Activated CD4-positive, alpha-beta memory T cell treated with anti-CD3 and anti-CD28 coated beads for 36 hours (primary cell): ENCODE results near the gene C2CD2. TPM values are rescaled to one million over a fixed set of nuclear protein-coding genes. Genes with fewer than 3 reads are reported as not detected.

Source experiments
- CTCF ChIA-PET: fragments of 350-600 bp; sonication (Branson Sonifier 250); formaldehyde crosslinking; loops from one replicate; lab custom pipeline; 2021; ENCODE audit warnings: antibody characterized with exemption, inconsistent platforms; lab: Charles Lee
- POLR2A ChIA-PET: fragments of 350-600 bp; sonication (Branson Sonifier 250); formaldehyde crosslinking; loops from one replicate; lab custom pipeline; 2021; ENCODE audit warnings: antibody characterized with exemption; lab: Charles Lee
- DNase-seq: peaks from one replicate; pipeline ENCODE4 v3.0.0-alpha.2; 2020
- H3K27ac Mint-ChIP-seq: one replicate; pipeline ENCODE4 v1.8.0; 2021; ENCODE audit warnings: mixed read lengths
- H3K27me3 Mint-ChIP-seq: one replicate; pipeline ENCODE4 v1.8.0; 2021; ENCODE audit warnings: mixed read lengths
- H3K36me3 Mint-ChIP-seq: one replicate; pipeline ENCODE4 v1.8.0; 2021; ENCODE audit warnings: mixed read lengths
- H3K4me1 Mint-ChIP-seq: one replicate; pipeline ENCODE4 v1.8.0; 2021; ENCODE audit warnings: low read depth, mixed read lengths
- H3K4me3 Mint-ChIP-seq: one replicate; pipeline ENCODE4 v1.8.0; 2021; ENCODE audit warnings: mild to moderate bottlenecking, mixed read lengths
- H3K9me3 Mint-ChIP-seq: one replicate; pipeline ENCODE4 v1.8.0; 2021; ENCODE audit warnings: mixed read lengths
- intact Hi-C: fragments of 100-400 bp; cut with micrococcal nuclease; formaldehyde crosslinking; loops from one replicate; pipeline ENCODE4 v1.15.1; 2023
- total RNA-seq, 2 experiments: library from RNA; stranded (reverse); gene quantifications; one replicate each; pipeline ENCODE4 v1.2.3, GENCODE V29; 2021

Gene C2CD2
- total RNA-seq, 2 experiments from 2014 or later = 3.8 to 7.5 TPM

- Mint-ChIP-seq H3K9me3 (no peaks in the 10 kb centered on the region), H3K27me3 (no peaks in the 10 kb centered on the region), H3K4me1 (no peaks in the 10 kb centered on the region), H3K36me3 (peaks cover 27% of the 10 kb centered on the region), H3K4me3 (no peak overlapping the region), H3K27ac (no peak overlapping the region)
- no peak for DNase-seq
- POLR2A ChIA-PET = no interaction called here
- CTCF ChIA-PET = interaction anchor here (1.0 to 1.5 kb wide), 2 partner anchors 36 to 264 kb away, joined by 3 read pairs; no protein-coding TSS in a partner anchor
- intact Hi-C loops = no loop called here
These were observed 101.5 kb downstream of the C2CD2 start for GRCh38 chr21:41852151-41852928.

DNA sequence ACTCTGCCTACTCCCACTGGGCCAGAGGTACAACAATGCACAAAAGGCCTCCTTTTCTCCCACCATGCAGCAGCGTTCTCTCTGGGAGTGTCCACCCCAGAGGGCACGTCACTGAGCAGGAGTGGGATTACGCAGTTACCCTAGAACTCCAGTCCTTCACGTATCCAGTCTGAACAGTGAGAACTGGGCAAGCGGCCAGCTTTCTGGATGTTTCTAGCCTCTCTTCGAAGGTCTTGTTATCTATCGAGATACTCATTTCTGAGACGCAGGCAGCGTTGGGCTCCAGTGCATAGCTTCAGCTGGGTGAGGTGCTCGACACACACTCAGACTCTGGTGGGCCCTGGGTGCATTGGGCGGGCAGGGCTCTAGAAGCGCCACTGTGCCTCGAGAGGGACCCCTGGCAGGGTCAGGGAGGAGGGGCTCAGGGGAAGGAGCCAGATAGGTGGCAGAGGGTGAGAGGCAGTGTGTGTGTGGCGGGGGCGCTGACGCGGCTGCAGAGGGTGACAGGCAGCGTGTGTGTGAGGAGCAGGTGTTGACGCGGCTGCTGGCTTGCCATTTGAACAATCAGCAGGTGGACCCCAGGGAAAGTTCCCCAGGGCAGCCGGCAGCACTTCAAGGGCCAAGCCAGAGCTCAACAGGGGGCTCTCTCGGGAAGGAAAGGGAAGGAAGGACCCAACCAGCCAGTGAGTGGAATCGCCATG lies 102.6 kb downstream of the C2CD2 start:
- intact Hi-C loops = no loop called here
- Mint-ChIP-seq H3K36me3 (peaks cover 19% of the 10 kb centered on the region), H3K9me3 (no peaks in the 10 kb centered on the region), H3K27ac (no peak overlapping the region), H3K4me3 (no peak overlapping the region), H3K4me1 (no peaks in the 10 kb centered on the region), H3K27me3 (no peaks in the 10 kb centered on the region)
- ChIA-PET POLR2A (no interaction called here), CTCF (interaction anchor here (1.0 to 1.5 kb wide), 2 partner anchors 35 to 265 kb away, joined by 3 read pairs; no protein-coding TSS in a partner anchor)
- no peak for DNase-seq

DNA sequence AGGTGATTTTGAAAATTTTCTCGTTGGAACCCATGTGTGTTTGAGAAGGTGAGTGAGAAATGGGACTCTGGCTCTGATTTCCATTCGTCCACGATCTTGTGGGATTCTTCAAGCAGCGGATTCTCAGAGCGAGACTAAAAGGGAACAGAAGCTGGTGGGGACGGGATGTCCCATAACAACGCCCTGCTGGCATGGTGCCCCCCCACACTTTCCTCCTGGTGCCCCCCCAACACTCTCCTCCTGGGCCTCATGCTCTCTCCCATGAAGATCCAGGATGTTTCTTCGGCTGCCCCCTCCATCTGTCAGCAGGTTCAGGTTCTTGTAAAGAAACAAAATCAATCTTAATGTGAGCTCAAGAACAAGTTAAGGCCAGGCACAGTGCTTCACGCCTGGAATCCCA lies 103.7 kb downstream of the C2CD2 start:
- H3K4me3 Mint-ChIP-seq = no peak overlapping the region
- no peaks in the 10 kb centered on the region for H3K9me3 Mint-ChIP-seq
- CTCF ChIA-PET = no interaction called here
- DNase-seq = no peak
- intact Hi-C loops = no loop called here
- no peaks in the 10 kb centered on the region for H3K27me3 Mint-ChIP-seq
- H3K4me1 Mint-ChIP-seq = no peaks in the 10 kb centered on the region
- no peak overlapping the region for H3K27ac Mint-ChIP-seq
- peaks cover 22% of the 10 kb centered on the region for H3K36me3 Mint-ChIP-seq
- POLR2A ChIA-PET = no interaction called here

GRCh38 chr21:41848958-41849580 lies 104.7 kb downstream of the C2CD2 start:
- no peak overlapping the region for H3K27ac Mint-ChIP-seq
- intact Hi-C loops = no loop called here
- H3K36me3 Mint-ChIP-seq = peaks cover 18% of the 10 kb centered on the region
- H3K4me1 Mint-ChIP-seq = no peaks in the 10 kb centered on the region
- CTCF ChIA-PET = no interaction called here
- no peaks in the 10 kb centered on the region for H3K27me3 Mint-ChIP-seq
- no peak overlapping the region for H3K4me3 Mint-ChIP-seq
- no peaks in the 10 kb centered on the region for H3K9me3 Mint-ChIP-seq
- POLR2A ChIA-PET = no interaction called here
- DNase-seq = no peak

DNA sequence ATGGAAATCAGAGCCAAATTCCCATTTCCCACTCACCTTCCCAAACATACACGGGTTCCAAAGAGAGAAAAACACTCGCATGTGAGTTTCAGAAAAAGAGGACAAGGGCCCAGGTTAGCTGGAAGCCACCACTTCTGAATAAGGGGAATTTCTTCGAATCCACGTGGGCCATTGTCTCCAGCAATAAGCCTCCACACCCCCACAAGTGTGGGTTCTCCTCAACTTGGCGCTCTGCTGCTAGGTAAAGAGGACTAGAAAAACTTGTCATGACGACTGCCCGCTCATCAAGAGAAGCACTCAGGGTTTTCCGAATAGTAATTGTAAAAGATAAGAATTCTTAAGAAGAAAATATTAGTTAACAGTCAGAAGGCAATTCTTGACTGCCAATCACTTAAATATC lies 105.3 kb downstream of the C2CD2 start:
- Mint-ChIP-seq H3K27ac (no peak overlapping the region), H3K27me3 (no peaks in the 10 kb centered on the region), H3K36me3 (peaks cover 18% of the 10 kb centered on the region), H3K4me1 (no peaks in the 10 kb centered on the region), H3K9me3 (no peaks in the 10 kb centered on the region), H3K4me3 (no peak overlapping the region)
- no peak for DNase-seq
- CTCF ChIA-PET = no interaction called here
- POLR2A ChIA-PET = no interaction called here
- intact Hi-C loops = no loop called here

- CTCF ChIA-PET = interaction anchor here (1.0 to 1.4 kb wide), 2 partner anchors 30 to 261 kb away, joined by 3 read pairs; no protein-coding TSS in a partner anchor
- intact Hi-C loops = no loop called here
These were observed 106.6 kb downstream of the C2CD2 start for GRCh38 chr21:41847066-41847804.

GRCh38 chr21:41846536-41846935 lies 107.3 kb downstream of the C2CD2 start:
- no peaks in the 10 kb centered on the region for H3K4me1 Mint-ChIP-seq
- DNase-seq = no peak
- H3K27me3 Mint-ChIP-seq = no peaks in the 10 kb centered on the region
- no peaks in the 10 kb centered on the region for H3K9me3 Mint-ChIP-seq
- no peak overlapping the region for H3K4me3 Mint-ChIP-seq
- intact Hi-C loops = no loop called here
- ChIA-PET POLR2A (no interaction called here), CTCF (interaction anchor here (1.0 to 1.4 kb wide), 2 partner anchors 29 to 262 kb away, joined by 3 read pairs; no protein-coding TSS in a partner anchor)
- H3K36me3 Mint-ChIP-seq = peaks cover 24% of the 10 kb centered on the region
- H3K27ac Mint-ChIP-seq = no peak overlapping the region

More at GRCh38 chr21:41847066-41847804, 106.6 kb downstream of the C2CD2 start:
- Mint-ChIP-seq H3K4me1 (no peaks in the 10 kb centered on the region), H3K4me3 (no peak overlapping the region), H3K27me3 (no peaks in the 10 kb centered on the region), H3K36me3 (peaks cover 20% of the 10 kb centered on the region), H3K27ac (no peak overlapping the region), H3K9me3 (no peaks in the 10 kb centered on the region)
- POLR2A ChIA-PET = no interaction called here
- DNase-seq = no peak

- peaks cover 29% of the 10 kb centered on the region for H3K36me3 Mint-ChIP-seq
- POLR2A ChIA-PET = no interaction called here
- intact Hi-C loops = no loop called here
- no peak overlapping the region for H3K27ac Mint-ChIP-seq
- no peaks in the 10 kb centered on the region for H3K4me1 Mint-ChIP-seq
- H3K27me3 Mint-ChIP-seq = no peaks in the 10 kb centered on the region
- peaks cover 5% of the 10 kb centered on the region for H3K9me3 Mint-ChIP-seq
- no peak for DNase-seq
- no peak overlapping the region for H3K4me3 Mint-ChIP-seq
- CTCF ChIA-PET = interaction anchor here (1.4 kb wide), 1 partner anchor 262 kb away, joined by 3 read pairs; no protein-coding TSS in a partner anchor
These were observed 107.8 kb downstream of the C2CD2 start for GRCh38 chr21:41846033-41846317.

DNA sequence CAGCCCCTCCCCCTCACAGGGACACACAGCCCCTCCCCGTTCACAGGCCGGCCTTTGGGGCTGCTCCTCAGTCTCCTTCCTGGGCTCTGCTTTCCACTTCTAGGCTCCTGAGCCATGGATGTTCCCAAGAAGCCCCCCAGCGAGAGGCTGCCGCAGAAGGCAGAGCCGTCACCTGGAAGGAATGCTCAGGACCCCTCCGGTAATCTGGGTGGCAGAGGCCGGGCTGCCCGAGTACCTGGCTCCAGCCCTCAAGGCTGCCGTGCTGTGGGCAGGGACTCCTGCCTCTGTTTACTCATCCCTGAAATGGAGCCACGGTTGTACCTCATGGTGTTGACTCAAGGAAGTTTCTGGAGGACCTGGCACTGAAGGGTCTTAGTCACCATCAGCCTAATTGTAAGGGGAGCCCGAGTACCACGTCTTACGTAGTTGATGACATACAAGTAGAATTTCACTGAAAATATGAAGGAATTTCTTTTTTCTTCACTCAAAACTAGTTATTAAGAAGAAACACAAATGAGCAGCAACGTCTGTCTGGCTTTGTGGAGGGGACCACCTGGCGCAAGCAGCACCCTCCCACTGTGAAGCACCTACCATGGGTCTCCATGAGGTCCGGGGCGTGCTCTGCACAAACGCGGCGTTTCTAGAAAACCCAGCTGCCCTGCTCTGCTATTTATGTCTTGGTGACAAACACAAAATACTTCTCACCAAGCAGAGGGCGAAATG lies 108.3 kb downstream of the C2CD2 start:
- peaks cover 8% of the 10 kb centered on the region for H3K9me3 Mint-ChIP-seq
- intact Hi-C loops = no loop called here
- H3K27me3 Mint-ChIP-seq = no peaks in the 10 kb centered on the region
- H3K27ac Mint-ChIP-seq = no peak overlapping the region
- no peaks in the 10 kb centered on the region for H3K4me1 Mint-ChIP-seq
- H3K4me3 Mint-ChIP-seq = no peak overlapping the region
- ChIA-PET POLR2A (no interaction called here), CTCF (interaction anchor here (1.4 kb wide), 1 partner anchor 263 kb away, joined by 3 read pairs; no protein-coding TSS in a partner anchor)
- H3K36me3 Mint-ChIP-seq = peaks cover 33% of the 10 kb centered on the region
- DNase-seq = no peak

GRCh38 chr21:41843584-41843983 lies 110.2 kb downstream of the C2CD2 start:
- H3K36me3 Mint-ChIP-seq = peaks cover 36% of the 10 kb centered on the region
- H3K9me3 Mint-ChIP-seq = peaks cover 8% of the 10 kb centered on the region
- H3K4me1 Mint-ChIP-seq = no peaks in the 10 kb centered on the region
- no peak overlapping the region for H3K4me3 Mint-ChIP-seq
- no peak overlapping the region for H3K27ac Mint-ChIP-seq
- POLR2A ChIA-PET = no interaction called here
- H3K27me3 Mint-ChIP-seq = no peaks in the 10 kb centered on the region
- intact Hi-C loops = no loop called here
- no peak for DNase-seq
- CTCF ChIA-PET = no interaction called here

GRCh38 chr21:41840880-41841279 lies 112.9 kb downstream of the C2CD2 start:
- H3K27me3 Mint-ChIP-seq = no peaks in the 10 kb centered on the region
- no peak overlapping the region for H3K4me3 Mint-ChIP-seq
- DNase-seq = no peak
- H3K36me3 Mint-ChIP-seq = peaks cover 51% of the 10 kb centered on the region
- no peak overlapping the region for H3K27ac Mint-ChIP-seq
- peaks cover 8% of the 10 kb centered on the region for H3K9me3 Mint-ChIP-seq
- ChIA-PET POLR2A (interaction anchor here (0.6 kb wide), 1 partner anchor 203 kb away, joined by 3 read pairs; no protein-coding TSS in a partner anchor), CTCF (interaction anchor here (1.9 kb wide), 1 partner anchor 276 kb away, joined by 7 read pairs; no protein-coding TSS in a partner anchor)
- H3K4me1 Mint-ChIP-seq = no peaks in the 10 kb centered on the region
- intact Hi-C loops = no loop called here
